OCI-LY1 (cell line): ENCODE measurements around the gene GALR1.

Experiments used
- EZH2 ChIP-seq: fragments of 200-600 bp; sonication (generic), shearing (Covaris generic); IDR thresholded peaks from 2 replicates; pipeline ENCODE4 v1.8.0; 2017; ENCODE audit warnings: borderline replicate concordance, mixed run types, mild to moderate bottlenecking, antibody characterized with exemption, low read length, moderate library complexity, mixed read lengths
- TF ChIP-seq, protein P1 (sequence below): fragments of 200-600 bp; sonication (generic), shearing (Covaris generic); IDR thresholded peaks from 2 replicates; pipeline ENCODE4 v1.5.1; 2017; ENCODE audit warnings: mild to moderate bottlenecking, antibody characterized with exemption, low read length, moderate library complexity, mixed read lengths

GRCh38 chr18:77251730-77252050 is 2.0 kb downstream of the GALR1 start:
- TF ChIP-seq, protein P1, sequence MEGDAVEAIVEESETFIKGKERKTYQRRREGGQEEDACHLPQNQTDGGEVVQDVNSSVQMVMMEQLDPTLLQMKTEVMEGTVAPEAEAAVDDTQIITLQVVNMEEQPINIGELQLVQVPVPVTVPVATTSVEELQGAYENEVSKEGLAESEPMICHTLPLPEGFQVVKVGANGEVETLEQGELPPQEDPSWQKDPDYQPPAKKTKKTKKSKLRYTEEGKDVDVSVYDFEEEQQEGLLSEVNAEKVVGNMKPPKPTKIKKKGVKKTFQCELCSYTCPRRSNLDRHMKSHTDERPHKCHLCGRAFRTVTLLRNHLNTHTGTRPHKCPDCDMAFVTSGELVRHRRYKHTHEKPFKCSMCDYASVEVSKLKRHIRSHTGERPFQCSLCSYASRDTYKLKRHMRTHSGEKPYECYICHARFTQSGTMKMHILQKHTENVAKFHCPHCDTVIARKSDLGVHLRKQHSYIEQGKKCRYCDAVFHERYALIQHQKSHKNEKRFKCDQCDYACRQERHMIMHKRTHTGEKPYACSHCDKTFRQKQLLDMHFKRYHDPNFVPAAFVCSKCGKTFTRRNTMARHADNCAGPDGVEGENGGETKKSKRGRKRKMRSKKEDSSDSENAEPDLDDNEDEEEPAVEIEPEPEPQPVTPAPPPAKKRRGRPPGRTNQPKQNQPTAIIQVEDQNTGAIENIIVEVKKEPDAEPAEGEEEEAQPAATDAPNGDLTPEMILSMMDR = no peak
- TF ChIP-seq EZH2 = no peak
